Ovary (tissue), 3 donors: ENCODE results near the gene KLRC4.
"Not testable (repeated sequence)": the region's sequence is repeated elsewhere in the genome, so short reads cannot be mapped to it uniquely, and the experiment has no call there.

Source experiments
- CTCF ChIP-seq, 3 donors: fragments of 450-650 bp in 2 of 3; fragments of 200-600 bp in 1 of 3; IDR thresholded peaks; one replicate each; pipeline versions ENCODE4 v1.5.1 to v1.8.0; 2016 to 2022; ENCODE audit warnings: antibody characterized with exemption in 3 of 3, mild to moderate bottlenecking in 1 of 3
- POLR2A ChIP-seq: fragments of 450-650 bp; IDR thresholded peaks from one replicate; pipeline ENCODE4 v1.6.1; 2017; ENCODE audit warnings: antibody characterized with exemption, mild to moderate bottlenecking, moderate library complexity
- donor health status: DM: no; HTN: no; CAD: no.

DNA sequence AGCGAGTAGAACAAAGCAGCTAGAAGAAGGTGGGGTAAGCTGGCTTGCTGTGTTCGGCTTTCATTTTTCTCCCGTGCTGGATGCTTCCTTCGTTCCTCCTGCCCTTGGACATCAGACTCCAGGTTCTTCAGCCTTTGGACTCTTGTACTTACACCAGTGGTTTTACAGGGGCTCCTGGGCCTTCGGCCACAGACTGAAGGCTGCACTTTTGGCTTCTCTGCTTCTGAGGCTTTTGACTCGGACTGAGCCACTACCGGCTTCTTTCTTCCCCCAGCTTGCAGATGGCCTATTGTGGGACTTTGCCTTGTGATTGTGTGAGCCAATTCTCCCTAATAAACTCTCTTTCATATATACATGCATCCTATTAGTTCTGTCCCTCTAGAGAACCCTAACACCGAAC is 16.4 kb upstream of the KLRC4 start:
- not testable (repeated sequence) for TF ChIP-seq POLR2A; CTCF (IDR thresholded peaks at IDR 0.05)
